Endothelial cell of umbilical vein (primary cell): ENCODE data around the gene PIGW. TPM values are rescaled to one million over a fixed set of nuclear protein-coding genes. Genes with fewer than 3 reads are reported as not detected.

Experiments
- BruUV-seq: library from RNA; stranded (reverse); fragments of 400-500 nt; replicated peaks from 2 replicates; lab custom pipeline; 2021; lab: Mats Ljungman, UMichigan
- CTCF ChIA-PET: fragments of 300-600, 350-600 bp; sonication (Branson Sonifier 250); formaldehyde crosslinking; loops from one replicate; lab custom pipeline; 2021; ENCODE audit warnings: antibody characterized with exemption, inconsistent platforms; lab: Charles Lee
- POLR2A ChIA-PET: fragments of 300-600, 350-600 bp; sonication (Branson Sonifier 250); formaldehyde crosslinking; loops from one replicate; lab custom pipeline; 2021; ENCODE audit warnings: antibody characterized with exemption, inconsistent platforms; lab: Charles Lee
- DNase-seq: peaks from one replicate; pipeline ENCODE4 v3.0.0-alpha.2; 2011; ENCODE audit warnings: low read depth, low spot score
- FAIRE-seq: peaks from 2 replicates; lab custom pipeline; 2011; peaks lifted over from hg19 to GRCh38; lab: Jason Lieb, UNC
- H2AFZ ChIP-seq: 2 replicates; pipeline ENCODE4 v1.6.0; 2012; ENCODE audit warnings: low read depth, low read length, control low read depth, inconsistent platforms
- H3K27ac ChIP-seq: 2 replicates; pipeline ENCODE4 v1.5.1; 2011; ENCODE audit warnings: low read depth, mild to moderate bottlenecking, control low read depth, low read length, moderate library complexity; ENCODE audit not compliant: insufficient read depth
- H3K27me3 ChIP-seq, 2 experiments: 2 replicates each; pipeline versions ENCODE4 v1.6.0 to v1.6.1; 2011; ENCODE audit warnings: low read length in 2 of 2, mixed read lengths in 1 of 2; ENCODE audit not compliant: control insufficient read depth in 2 of 2, insufficient read depth in 2 of 2
- H3K36me3 ChIP-seq, 2 experiments: 2 replicates in 1 of 2; 3 replicates in 1 of 2; pipeline ENCODE4 v1.5.1; 2011; ENCODE audit warnings: low read length in 2 of 2, mild to moderate bottlenecking in 1 of 2, moderate library complexity in 1 of 2; ENCODE audit not compliant: control insufficient read depth in 2 of 2, insufficient read depth in 2 of 2; ENCODE audit errors: extremely low read depth in 1 of 2
- H3K4me1 ChIP-seq: 3 replicates; pipeline ENCODE4 v1.5.1; 2011; ENCODE audit warnings: mild to moderate bottlenecking, low read length; ENCODE audit not compliant: control insufficient read depth, insufficient read depth; ENCODE audit errors: extremely low read depth
- H3K4me2 ChIP-seq: 2 replicates; pipeline ENCODE4 v1.6.1; 2011; ENCODE audit warnings: low read length, control low read depth, mixed read lengths; ENCODE audit not compliant: insufficient read depth
- H3K4me3 ChIP-seq, 3 experiments: fragments of 200-600 bp in 1 of 3; sonication (generic), shearing (Covaris generic) in 1 of 3; replicated peaks in 1 of 3; 2 replicates each; pipeline ENCODE4 v1.5.1; 2011 to 2016; ENCODE audit warnings: control low read depth in 3 of 3, low read length in 3 of 3, mild to moderate bottlenecking in 2 of 3, inconsistent platforms in 1 of 3, low read depth in 1 of 3, moderate library complexity in 1 of 3; ENCODE audit not compliant: insufficient read depth in 1 of 3
- H3K79me2 ChIP-seq: 2 replicates; pipeline ENCODE4 v1.6.0; 2012; ENCODE audit warnings: low read length, inconsistent platforms; ENCODE audit not compliant: control insufficient read depth, insufficient read depth
- H3K9ac ChIP-seq: replicated peaks from 2 replicates; pipeline ENCODE3; 2011; ENCODE audit warnings: low read length, control low read depth; ENCODE audit not compliant: insufficient read depth; ENCODE audit errors: extremely low read depth
- H3K9me1 ChIP-seq: replicated peaks from 3 replicates; pipeline ENCODE4 v1.6.0; 2011; ENCODE audit warnings: mild to moderate bottlenecking, low read length; ENCODE audit not compliant: control insufficient read depth, insufficient read depth; ENCODE audit errors: extremely low read depth
- H3K9me3 ChIP-seq: replicated peaks from 2 replicates; pipeline ENCODE4 v1.5.1; 2012; ENCODE audit warnings: low read length, inconsistent platforms; ENCODE audit not compliant: control insufficient read depth, insufficient read depth
- H4K20me1 ChIP-seq: replicated peaks from 2 replicates; pipeline ENCODE3; 2011; ENCODE audit warnings: mild to moderate bottlenecking, low read length; ENCODE audit not compliant: control insufficient read depth, insufficient read depth; ENCODE audit errors: extremely low read depth
- EZH2 ChIP-seq: IDR thresholded peaks from 2 replicates; pipeline ENCODE4 v1.6.1; 2012; ENCODE audit warnings: borderline replicate concordance, low read depth, mild to moderate bottlenecking, moderate library complexity, low read length, inconsistent platforms; ENCODE audit not compliant: severe bottlenecking
- FOS ChIP-seq: IDR thresholded peaks from 2 replicates; pipeline ENCODE4 v1.6.1; 2011; ENCODE audit warnings: mild to moderate bottlenecking, low read length, moderate library complexity, borderline replicate concordance; ENCODE audit not compliant: insufficient read depth
- GATA2 ChIP-seq: IDR thresholded peaks from 2 replicates; pipeline ENCODE4 v1.7.0; 2011; ENCODE audit warnings: low read depth, mild to moderate bottlenecking, moderate library complexity, mixed read lengths, low read length; ENCODE audit not compliant: insufficient read length, insufficient read depth
- JUN ChIP-seq: IDR thresholded peaks from 2 replicates; pipeline ENCODE4 v1.6.1; 2011; ENCODE audit warnings: borderline replicate concordance, low read depth; ENCODE audit not compliant: insufficient read length, insufficient read depth
- MAX ChIP-seq: IDR thresholded peaks from 2 replicates; pipeline ENCODE4 v1.6.1; 2011; ENCODE audit not compliant: insufficient read depth, insufficient read length
- MYC ChIP-seq: IDR thresholded peaks from one replicate; pipeline ENCODE4 v1.6.1; 2011; ENCODE audit warnings: mild to moderate bottlenecking, low read depth, low read length
- POLR2A ChIP-seq: IDR thresholded peaks from 2 replicates; pipeline ENCODE4 v1.6.1; 2012; ENCODE audit warnings: low read depth, mild to moderate bottlenecking, control low read depth, low read length
- POLR2AphosphoS5 ChIP-seq: IDR thresholded peaks from 2 replicates; pipeline ENCODE4 v1.6.1; 2012; ENCODE audit warnings: low read depth, mild to moderate bottlenecking, control low read depth, low read length, moderate library complexity; ENCODE audit not compliant: insufficient read depth
- dilution Hi-C: fragments of 300-500 bp; cut with MboI; formaldehyde crosslinking; loops from one replicate; pipeline ENCODE4 v1.15.0; 2019; ENCODE audit warnings: low sequenced_read_pairs; ENCODE audit not compliant: extremely low pct_ligation_motif_present
- intact Hi-C: fragments of 100-400 bp; cut with micrococcal nuclease; formaldehyde crosslinking; loops from one replicate; pipeline ENCODE4 v1.10.0; 2022
- polyA plus RNA-seq, 4 experiments: library from polyadenylated mRNA; depleted of rRNA in 3 of 4; stranded (reverse) in 3 of 4; unstranded in 1 of 4; fragments of >200 nt; gene quantifications; 2 replicates each; pipeline versions ENCODE4 v1.2.1 to v1.2.3, GENCODE V29; 2011 to 2012; ENCODE audit warnings: missing spikeins in 1 of 4
- total RNA-seq: library from RNA; stranded (reverse); gene quantifications from 2 replicates; pipeline ENCODE4 v1.2.3, GENCODE V29; 2021
- TF ChIP-seq, protein P1 (sequence below), 2 donors: IDR thresholded peaks; 1 replicate in 1 of 2; 2 replicates in 1 of 2; pipeline ENCODE4 v1.5.1; 2011; ENCODE audit warnings: low read length in 2 of 2, mild to moderate bottlenecking in 2 of 2, moderate library complexity in 2 of 2, control low read depth in 1 of 2, inconsistent platforms in 1 of 2, low read depth in 1 of 2; ENCODE audit not compliant: insufficient read depth in 1 of 2; ENCODE audit errors: extremely low read depth in 1 of 2

The PIGW gene
- total and polyA plus RNA-seq, 2 donors (not counting 3 experiments of a cell fraction or from before 2014, with no cell fraction given): 5.9 to 13.1 TPM

- Histone ChIP-seq H4K20me1 (peaks cover 4% of the 10 kb centered on the region), H3K9me3 (no peaks in the 10 kb centered on the region), H3K9ac (no peak overlapping the region), H3K4me3 (no peak overlapping the region), H3K79me2 (peaks cover 26% of the 10 kb centered on the region), H3K4me2 (no peak overlapping the region), H3K9me1 (no peaks in the 10 kb centered on the region), H3K27ac (no peak overlapping the region), H3K4me1 (peaks cover 17% of the 10 kb centered on the region), H2AFZ (no peak overlapping the region), H3K27me3 (no peaks in the 10 kb centered on the region), H3K36me3 (no peaks in the 10 kb centered on the region)
- CTCF ChIA-PET: no interaction called here
- no peak for DNase-seq
- POLR2A ChIA-PET: no interaction called here
- dilution Hi-C loops: no loop called here
- TF ChIP-seq MAX (no peak), POLR2A (no peak), MYC (no peak), FOS (no peak), EZH2 (no peak), POLR2AphosphoS5 (no peak), JUN (no peak), GATA2 (no peak)
- TF ChIP-seq, protein P1, sequence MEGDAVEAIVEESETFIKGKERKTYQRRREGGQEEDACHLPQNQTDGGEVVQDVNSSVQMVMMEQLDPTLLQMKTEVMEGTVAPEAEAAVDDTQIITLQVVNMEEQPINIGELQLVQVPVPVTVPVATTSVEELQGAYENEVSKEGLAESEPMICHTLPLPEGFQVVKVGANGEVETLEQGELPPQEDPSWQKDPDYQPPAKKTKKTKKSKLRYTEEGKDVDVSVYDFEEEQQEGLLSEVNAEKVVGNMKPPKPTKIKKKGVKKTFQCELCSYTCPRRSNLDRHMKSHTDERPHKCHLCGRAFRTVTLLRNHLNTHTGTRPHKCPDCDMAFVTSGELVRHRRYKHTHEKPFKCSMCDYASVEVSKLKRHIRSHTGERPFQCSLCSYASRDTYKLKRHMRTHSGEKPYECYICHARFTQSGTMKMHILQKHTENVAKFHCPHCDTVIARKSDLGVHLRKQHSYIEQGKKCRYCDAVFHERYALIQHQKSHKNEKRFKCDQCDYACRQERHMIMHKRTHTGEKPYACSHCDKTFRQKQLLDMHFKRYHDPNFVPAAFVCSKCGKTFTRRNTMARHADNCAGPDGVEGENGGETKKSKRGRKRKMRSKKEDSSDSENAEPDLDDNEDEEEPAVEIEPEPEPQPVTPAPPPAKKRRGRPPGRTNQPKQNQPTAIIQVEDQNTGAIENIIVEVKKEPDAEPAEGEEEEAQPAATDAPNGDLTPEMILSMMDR (IDR thresholded peaks at IDR 0.05; ENCODE audit: extremely low read depth in 1 of 2, insufficient read depth in 1 of 2, low read depth in 1 of 2, low read length in 2 of 2): no peak
- no TSS peak for BruUV-seq
- intact Hi-C loops: no loop called here
- no peak for FAIRE-seq
Measured at GRCh38 chr17:36542755-36543154, 8.0 kb downstream of the PIGW start.
